HepG2 (cell line): ENCODE measurements around the gene FIBP. TPM values are rescaled to one million over a fixed set of nuclear protein-coding genes. Genes with fewer than 3 reads are reported as not detected.

Experiments
- GMEB2 ChIP-seq: IDR thresholded peaks from 2 replicates; pipeline ENCODE4 v1.6.1; 2016; ENCODE audit warnings: missing biosample characterization, missing genetic modification reagents, low read depth
- polyA plus RNA-seq, 8 experiments: library from polyadenylated mRNA; depleted of rRNA in 3 of 8; stranded (reverse) in 7 of 8; unstranded in 1 of 8; fragments of >200 nt; fragmentation: Illumina TruSeq in 4 of 8; extraction: Trizol in 4 of 8; gene quantifications; 2 replicates each; pipeline versions ENCODE4 v1.2.1 to v1.2.3, GENCODE V29; 2011 to 2016; ENCODE audit warnings: low read depth in 4 of 8, missing spikeins in 1 of 8, mixed read lengths in 1 of 8; ENCODE audit not compliant: insufficient read depth in 1 of 8
- total RNA-seq, 5 experiments: library from RNA; depleted of rRNA; stranded (reverse); fragments of >200 nt; fragmentation: Illumina TruSeq; extraction: Trizol; gene quantifications; 2 replicates each; pipeline ENCODE4 v1.2.3, GENCODE V29; 2016; ENCODE audit warnings: low read depth in 1 of 5
- TF ChIP-seq, protein P1 (sequence below): sonication (generic); formaldehyde crosslinking; IDR thresholded peaks from 2 replicates; pipeline ENCODE4 v1.9.0; 2021; ENCODE audit warnings: mild to moderate bottlenecking, missing genetic modification reagents

Gene FIBP
- total and polyA plus RNA-seq, 2 of the 13 experiments (the other 11 are each of a cell fraction or from before 2014, with no cell fraction given) = 42.9 to 62.1 TPM

DNA sequence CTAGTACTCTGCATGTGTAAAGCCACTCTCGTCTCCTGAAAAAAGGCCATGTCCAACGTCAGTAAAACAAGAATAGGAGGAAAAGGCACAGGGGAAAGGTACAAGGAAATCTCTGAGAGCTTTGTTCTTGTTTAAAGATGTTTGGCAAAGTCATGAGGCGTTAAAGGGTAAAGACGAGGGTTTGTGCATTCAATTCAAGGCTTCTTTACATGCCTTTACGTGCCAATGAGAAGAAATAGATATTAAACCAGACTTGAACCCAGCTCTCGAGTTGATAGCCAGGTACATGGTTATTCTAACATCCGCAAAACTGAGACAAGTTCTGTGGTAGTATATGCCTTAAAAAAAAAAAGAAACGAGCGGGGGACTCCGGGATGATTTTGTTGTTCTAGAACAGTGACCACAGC, 29.6 kb downstream of the FIBP start (continued):
- TF ChIP-seq, protein P1, sequence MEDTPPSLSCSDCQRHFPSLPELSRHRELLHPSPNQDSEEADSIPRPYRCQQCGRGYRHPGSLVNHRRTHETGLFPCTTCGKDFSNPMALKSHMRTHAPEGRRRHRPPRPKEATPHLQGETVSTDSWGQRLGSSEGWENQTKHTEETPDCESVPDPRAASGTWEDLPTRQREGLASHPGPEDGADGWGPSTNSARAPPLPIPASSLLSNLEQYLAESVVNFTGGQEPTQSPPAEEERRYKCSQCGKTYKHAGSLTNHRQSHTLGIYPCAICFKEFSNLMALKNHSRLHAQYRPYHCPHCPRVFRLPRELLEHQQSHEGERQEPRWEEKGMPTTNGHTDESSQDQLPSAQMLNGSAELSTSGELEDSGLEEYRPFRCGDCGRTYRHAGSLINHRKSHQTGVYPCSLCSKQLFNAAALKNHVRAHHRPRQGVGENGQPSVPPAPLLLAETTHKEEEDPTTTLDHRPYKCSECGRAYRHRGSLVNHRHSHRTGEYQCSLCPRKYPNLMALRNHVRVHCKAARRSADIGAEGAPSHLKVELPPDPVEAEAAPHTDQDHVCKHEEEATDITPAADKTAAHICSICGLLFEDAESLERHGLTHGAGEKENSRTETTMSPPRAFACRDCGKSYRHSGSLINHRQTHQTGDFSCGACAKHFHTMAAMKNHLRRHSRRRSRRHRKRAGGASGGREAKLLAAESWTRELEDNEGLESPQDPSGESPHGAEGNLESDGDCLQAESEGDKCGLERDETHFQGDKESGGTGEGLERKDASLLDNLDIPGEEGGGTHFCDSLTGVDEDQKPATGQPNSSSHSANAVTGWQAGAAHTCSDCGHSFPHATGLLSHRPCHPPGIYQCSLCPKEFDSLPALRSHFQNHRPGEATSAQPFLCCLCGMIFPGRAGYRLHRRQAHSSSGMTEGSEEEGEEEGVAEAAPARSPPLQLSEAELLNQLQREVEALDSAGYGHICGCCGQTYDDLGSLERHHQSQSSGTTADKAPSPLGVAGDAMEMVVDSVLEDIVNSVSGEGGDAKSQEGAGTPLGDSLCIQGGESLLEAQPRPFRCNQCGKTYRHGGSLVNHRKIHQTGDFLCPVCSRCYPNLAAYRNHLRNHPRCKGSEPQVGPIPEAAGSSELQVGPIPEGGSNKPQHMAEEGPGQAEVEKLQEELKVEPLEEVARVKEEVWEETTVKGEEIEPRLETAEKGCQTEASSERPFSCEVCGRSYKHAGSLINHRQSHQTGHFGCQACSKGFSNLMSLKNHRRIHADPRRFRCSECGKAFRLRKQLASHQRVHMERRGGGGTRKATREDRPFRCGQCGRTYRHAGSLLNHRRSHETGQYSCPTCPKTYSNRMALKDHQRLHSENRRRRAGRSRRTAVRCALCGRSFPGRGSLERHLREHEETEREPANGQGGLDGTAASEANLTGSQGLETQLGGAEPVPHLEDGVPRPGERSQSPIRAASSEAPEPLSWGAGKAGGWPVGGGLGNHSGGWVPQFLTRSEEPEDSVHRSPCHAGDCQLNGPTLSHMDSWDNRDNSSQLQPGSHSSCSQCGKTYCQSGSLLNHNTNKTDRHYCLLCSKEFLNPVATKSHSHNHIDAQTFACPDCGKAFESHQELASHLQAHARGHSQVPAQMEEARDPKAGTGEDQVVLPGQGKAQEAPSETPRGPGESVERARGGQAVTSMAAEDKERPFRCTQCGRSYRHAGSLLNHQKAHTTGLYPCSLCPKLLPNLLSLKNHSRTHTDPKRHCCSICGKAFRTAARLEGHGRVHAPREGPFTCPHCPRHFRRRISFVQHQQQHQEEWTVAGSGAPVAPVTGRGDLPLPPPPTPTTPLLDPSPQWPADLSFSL (CRISPR knock-in tag) = no peak
- no peak for TF ChIP-seq GMEB2
